Measurements from ENCODE around the gene SLC4A2.
A peak's percentile ranks its signal among the peaks of the same experiment; 100 is the strongest.
"Not testable (repeated sequence)": the region's sequence is repeated elsewhere in the genome, so short reads cannot be mapped to it uniquely, and the experiment has no call there.

SLC4A2 gene

GRCh38 chr7:151024435-151025056, 34.8 kb upstream of the SLC4A2 start, which contains the start of gene ATG9B:
TSS of gene ATG9B (minus strand) at chr7:151024494. CDS start at chr7:151024423, 71 bp downstream.
- no peak for DNase-seq

DNA sequence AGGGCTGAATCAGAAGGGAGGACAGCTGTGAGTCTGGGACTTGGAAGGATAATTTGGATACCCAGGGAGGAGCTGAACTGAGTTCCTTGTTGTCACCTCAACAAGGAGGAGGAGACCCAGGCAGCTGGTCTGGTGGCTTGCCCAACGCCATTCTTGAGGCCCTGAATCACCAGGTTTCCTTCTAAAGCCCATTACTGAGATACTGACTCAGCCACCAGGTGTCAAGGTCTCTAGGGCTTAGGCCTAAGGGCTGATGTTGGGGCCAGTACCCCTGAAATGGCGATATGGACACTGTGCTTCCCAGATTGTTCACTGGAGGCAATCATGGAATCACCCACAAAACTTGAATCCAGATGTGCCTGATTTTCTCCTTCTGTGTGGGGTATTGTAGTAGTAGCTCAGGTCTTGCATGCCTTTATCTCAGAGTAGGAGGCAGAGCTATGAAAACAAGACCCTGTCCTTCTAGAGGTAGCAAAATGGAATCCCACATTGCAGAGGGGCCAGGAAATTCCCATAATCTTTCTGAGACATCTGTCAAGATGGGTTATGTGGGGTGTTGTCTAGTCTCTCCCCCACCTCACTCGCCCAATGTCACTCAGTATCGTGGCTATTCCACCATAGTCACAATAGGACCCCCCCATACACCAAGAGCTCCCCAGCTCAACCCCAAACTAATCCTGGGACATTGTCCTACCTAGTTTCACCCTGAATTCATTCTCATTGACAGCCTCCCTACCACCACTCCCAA, 33.3 kb upstream of the SLC4A2 start:
- no peak for DNase-seq

DNA sequence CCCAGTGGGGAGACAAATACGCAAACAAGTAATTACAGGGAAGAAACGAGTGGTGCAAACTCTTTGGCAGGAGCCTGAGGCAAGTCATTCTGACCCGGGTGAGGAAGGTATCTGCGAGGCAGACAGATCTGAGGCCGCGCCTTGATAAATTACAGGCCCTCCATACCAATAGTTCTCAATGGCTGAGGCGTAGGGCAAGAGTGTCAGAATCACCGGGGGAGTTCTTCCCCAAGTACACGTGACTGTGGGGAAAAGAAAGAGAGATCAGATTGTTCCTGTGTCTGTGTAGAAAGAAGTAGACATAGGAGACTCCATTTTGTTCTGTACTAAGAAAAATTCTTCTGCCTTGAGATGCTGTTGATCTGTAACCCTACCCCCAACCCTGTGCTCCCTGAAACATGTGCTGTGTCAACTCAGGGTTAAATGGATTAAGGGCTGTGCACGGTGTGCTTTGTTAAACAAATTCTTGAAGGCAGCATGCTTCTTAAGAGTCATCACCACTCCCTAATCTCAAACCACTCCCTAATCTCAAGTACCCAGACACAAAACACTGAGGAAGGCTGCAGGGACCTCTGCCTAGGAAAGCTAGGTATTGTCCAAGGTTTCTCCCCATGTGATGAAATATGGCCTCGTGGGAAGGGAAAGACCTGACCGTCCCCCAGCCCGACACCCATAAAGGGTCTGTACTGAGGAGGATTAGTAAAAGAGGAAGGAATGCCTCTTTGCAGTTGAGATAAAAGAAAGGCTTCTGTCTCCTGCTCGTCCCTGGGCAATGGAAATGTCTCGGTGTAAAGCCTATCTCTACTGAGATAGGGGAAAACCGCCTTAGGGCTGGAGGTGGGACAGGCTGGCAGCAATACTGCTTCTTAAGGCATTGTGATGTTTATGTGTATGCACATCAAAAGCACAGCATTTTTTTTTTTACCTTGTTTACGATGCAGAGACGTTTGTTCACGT, 32.3 kb upstream of the SLC4A2 start:
- DNase-seq, result peak in 1 of 2 experiments; percentile 28

DNA sequence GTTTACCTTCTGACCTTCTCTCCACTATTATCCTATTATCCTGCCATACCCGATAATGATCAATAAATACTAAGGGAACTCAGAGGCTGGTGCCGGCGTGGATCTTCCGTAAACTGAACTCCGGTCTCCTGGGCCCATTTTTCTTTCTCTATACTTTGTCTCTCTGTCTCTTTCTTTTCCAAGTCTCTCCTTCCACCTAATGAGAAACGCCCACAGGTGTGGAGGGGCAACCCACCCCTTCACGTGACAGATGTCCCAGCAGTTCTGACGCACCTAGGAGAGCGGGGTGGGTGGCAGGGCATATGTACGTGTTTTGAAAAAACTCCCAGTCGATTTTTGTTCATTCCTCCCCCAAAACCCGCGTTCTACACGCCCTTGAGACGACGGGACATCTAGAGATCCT, 31.7 kb upstream of the SLC4A2 start:
- DNase-seq, result not testable (repeated sequence)

GRCh38 chr7:151028131-151028947, 31.1 kb upstream of the SLC4A2 start, which contains the start of gene ABCB8:
TSS of gene ABCB8 (plus strand) at chr7:151028450. CDS start at chr7:151028516, 66 bp downstream.
- DNase-seq, result peak; percentile 99 to 100

DNA sequence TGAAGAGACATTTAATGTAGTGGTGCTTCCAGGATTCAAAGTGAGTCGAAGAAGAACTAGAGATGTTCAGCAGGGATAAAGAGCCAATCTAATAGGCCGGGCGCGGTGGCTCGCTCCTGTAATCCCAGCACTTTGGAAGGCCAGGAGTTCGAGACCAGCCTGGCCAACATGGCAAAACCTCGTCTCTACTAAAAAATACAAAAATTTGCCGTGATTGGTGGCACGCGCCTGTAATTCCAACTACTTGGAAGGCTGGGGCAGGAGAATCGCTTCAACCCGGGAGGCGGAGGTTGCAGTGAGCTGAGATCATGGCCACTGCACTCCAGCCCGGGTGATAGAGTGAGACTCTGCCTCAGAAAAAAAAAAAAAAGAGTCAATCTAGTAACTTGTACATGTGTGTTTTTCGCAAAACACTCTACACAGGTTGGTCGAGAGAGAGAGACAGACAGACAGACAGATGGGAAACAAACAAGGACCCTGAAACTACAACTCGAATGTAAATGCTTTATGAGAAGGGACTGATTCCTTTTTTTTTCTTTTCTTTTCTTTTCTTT, 30.4 kb upstream of the SLC4A2 start:
- DNase-seq, result no peak

DNA sequence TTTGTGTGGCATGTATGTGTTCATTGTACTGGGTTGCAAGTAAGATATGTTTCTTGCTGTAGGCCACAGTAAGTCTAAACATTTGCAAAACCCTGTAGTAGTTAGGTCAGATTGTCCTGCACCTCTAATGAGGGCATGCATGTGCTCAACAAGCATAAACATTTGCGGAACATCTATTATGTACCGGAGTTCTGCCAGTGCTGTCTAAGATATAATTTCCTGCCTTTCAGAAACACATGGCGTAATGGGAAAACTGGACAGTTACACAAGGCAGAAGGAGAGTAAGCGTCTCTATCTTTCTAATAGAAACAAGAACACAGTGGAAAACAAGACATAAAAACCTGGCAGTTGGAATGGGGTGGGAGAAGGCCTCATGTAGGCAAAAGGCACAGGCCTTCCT, 28.4 kb upstream of the SLC4A2 start:
- no peak for DNase-seq

GRCh38 chr7:151032936-151033863, 26.2 kb upstream of the SLC4A2 start:
- DNase-seq, result no peak

DNA sequence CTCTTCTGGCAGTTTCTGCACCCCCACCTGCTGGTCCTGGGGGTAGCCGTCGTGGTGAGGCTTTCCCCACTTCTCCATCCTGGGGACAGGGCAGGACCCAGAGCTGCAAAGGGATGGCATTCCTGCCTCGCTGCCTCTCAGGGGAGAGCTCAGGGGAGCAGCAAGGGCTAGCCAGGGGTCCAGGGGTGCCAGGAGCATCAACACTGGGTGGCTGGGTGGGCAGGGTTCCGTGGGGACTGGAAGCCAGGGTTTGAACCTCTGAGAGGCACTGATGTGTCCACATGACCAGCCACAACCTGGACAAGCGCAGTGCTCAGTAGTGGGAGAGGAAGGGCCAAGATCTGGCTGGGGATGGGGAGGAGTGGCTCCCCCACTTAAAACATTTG, 25.5 kb upstream of the SLC4A2 start:
- DNase-seq, result no peak

DNA sequence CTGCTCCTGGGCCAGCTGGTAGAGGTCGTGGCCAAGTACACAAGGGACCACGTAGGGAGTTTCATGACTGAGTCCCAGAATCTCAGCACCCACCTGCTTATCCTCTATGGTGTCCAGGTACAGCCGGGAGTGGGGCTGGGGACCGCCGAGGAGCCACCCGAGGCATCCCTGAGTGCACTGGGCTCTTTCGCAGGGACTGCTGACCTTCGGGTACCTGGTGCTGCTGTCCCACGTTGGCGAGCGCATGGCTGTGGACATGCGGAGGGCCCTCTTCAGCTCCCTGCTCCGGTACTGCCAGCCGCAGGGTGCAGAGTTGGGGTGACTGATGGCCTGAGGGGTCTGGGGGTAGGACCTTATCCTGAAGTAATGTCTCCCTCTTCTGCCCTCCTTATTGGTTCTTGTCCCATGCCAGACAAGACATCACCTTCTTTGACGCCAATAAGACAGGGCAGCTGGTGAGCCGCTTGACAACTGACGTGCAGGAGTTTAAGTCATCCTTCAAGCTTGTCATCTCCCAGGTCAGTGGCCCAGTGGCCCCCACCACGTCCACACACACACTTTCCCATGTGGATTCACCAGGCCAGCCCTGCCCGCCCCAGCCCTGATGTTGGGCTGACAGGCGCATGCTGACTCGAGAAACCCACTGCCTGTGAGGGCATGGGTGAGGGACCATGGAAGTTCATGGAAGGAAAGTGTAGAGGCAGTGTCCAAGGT, 24.9 kb upstream of the SLC4A2 start:
- no peak for DNase-seq

DNA sequence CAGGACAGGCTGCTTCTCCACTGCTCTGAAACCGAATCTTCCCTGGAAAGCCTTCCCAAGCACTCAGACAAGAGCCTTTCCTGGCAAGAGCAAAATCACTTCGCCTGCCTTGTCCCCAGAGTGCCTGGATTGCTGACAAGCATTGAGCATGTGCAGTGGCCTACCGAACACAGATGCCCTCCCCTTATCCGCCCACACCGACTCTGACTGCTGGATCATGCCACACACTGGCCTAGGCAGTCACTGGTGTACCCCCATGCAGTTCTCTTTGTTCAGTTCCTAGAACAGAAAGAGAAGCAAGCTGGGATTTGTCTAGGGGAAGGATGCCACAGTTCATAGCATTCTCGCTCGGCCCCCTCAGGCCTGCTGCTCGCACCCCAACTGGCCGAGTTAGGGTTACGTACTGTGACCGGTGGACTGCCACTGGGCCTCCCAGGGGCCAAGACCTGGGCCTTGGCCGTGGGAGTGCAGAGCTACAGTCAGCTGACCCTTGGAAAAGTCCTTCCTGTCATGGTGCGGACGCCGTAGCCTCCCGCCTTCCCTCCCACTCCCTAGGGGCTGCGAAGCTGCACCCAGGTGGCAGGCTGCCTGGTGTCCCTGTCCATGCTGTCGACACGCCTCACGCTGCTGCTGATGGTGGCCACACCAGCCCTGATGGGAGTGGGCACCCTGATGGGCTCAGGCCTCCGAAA, 24.2 kb upstream of the SLC4A2 start:
- DNase-seq, result no peak

DNA sequence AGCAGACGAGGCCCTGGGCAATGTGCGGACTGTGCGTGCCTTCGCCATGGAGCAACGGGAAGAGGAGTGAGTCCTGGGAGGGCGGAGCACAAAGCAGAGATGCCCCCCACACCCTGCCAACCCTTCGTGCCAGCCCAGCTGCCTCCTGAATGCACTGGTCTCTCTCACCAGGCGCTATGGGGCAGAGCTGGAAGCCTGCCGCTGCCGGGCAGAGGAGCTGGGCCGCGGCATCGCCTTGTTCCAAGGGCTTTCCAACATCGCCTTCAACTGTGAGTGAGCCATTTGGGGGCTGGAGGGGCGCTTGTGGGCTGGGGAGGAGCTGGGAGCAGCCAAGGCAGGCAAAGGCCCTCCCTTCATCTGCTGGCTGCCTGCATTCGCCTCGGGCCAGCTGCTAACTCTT, 23.5 kb upstream of the SLC4A2 start:
- DNase-seq, result no peak

- no peak for DNase-seq
These were observed 20.2 kb upstream of the SLC4A2 start for GRCh38 chr7:151038951-151039849.

DNA sequence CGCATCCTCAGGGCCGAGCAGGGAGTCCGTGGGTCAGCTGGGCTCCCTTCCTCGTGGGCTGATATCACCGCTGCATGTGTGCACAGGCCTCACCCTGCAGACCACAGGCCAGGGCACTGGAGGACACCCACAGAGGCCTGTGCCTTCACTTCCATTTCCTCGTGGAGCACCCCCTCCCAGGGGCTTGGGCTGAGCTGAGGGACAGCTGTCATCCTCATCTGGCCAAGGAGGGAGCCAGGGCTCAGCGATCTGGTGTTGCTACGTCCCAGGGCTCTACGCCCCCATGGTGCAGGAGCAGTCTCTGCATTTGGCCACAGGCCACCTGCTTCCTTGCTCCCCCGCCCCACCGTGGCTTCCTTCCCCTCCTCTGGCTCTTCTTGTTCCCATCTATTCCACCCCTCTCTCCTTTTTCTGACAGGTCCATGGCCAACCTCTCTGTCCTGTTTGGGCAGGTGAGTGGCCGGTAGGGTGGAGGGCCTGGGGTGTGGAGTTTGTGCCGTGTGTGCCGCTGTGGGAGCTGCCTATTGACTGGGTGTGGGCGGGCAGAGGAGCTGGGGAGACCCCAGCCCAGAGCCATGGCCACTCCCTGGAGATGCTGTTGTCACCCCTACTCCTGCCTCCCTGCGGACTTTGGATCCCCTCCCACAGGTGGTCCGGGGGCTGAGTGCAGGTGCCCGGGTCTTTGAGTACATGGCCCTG, 19.4 kb upstream of the SLC4A2 start:
- DNase-seq, result no peak

DNA sequence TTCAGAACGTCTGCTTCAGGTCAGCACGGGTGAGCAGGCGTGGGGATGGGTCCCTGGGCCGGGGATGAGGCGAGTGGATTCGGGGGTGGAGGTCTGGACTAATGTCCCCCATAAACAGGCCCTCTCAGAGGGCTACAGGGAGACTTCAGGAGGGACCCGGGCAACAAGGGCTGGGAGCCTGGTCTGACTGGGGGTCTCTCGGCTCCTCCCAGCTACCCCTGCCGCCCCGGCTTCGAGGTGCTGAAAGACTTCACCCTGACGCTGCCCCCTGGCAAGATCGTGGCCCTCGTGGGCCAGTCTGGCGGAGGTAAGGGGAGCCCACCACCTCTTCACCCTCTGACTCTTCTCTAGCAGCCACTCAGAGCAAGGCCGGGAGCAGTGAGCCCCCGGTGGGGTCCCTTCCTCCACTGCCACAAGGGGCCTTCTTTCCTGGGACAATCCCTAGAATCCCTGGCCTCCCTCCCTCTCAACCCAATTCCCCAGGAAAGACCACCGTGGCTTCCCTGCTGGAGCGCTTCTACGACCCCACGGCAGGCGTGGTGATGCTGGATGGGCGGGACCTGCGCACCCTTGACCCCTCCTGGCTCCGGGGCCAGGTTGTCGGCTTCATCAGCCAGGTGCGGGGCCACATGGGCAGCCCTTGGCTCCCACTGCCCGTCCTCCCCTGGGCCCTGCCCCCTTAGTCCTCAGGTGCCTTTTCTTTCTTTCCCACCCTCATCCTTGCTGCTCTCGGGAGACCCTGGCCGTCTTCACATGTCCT, 18.6 kb upstream of the SLC4A2 start:
- no peak for DNase-seq

- not testable (repeated sequence) for DNase-seq
These were observed 15.9 kb upstream of the SLC4A2 start for GRCh38 chr7:151043449-151043848.

DNA sequence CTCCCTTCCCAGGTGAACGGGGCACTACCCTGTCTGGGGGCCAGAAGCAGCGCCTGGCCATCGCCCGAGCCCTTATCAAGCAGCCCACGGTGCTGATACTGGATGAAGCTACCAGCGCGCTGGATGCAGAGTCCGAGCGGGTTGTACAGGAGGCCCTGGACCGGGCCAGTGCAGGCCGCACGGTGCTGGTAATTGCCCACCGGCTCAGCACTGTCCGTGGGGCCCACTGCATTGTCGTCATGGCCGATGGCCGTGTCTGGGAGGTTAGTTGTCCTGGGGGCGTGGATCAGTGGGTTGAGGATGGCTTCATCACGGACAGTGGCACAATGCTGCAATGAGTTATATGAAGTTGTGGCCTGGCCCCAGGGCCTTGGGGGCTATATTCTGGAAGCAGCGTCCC, 15.4 kb upstream of the SLC4A2 start:
- no peak for DNase-seq

Data from NCI-H187 (cell line).